Left ventricle myocardium inferior (tissue), 1 donor: ENCODE results near the gene KCNMA1. TPM values are rescaled to one million over a fixed set of nuclear protein-coding genes. Genes with fewer than 3 reads are reported as not detected.

ENCODE experiments used
- DNase-seq: peaks from one replicate; pipeline ENCODE4 v3.0.0-alpha.2; 2020
- H3K27ac ChIP-seq: fragments of 200-600 bp; replicated peaks from 2 replicates; pipeline ENCODE4 v1.8.0; 2021
- H3K27me3 ChIP-seq: fragments of 200-600 bp; 2 replicates; pipeline ENCODE4 v1.8.0; 2021; ENCODE audit warnings: low read depth
- H3K36me3 ChIP-seq: fragments of 200-600 bp; 2 replicates; pipeline ENCODE4 v1.8.0; 2021
- H3K4me1 ChIP-seq: fragments of 200-600 bp; 2 replicates; pipeline ENCODE4 v1.8.0; 2021
- H3K4me3 ChIP-seq: fragments of 200-600 bp; 2 replicates; pipeline ENCODE4 v1.8.0; 2021; ENCODE audit warnings: mild to moderate bottlenecking, moderate library complexity
- H3K9me3 ChIP-seq: fragments of 200-600 bp; replicated peaks from 2 replicates; pipeline ENCODE4 v1.8.0; 2021
- CTCF ChIP-seq: fragments of 200-600 bp; IDR thresholded peaks from 2 replicates; pipeline ENCODE4 v1.8.0; 2021; ENCODE audit warnings: antibody characterized with exemption, mild to moderate bottlenecking, borderline replicate concordance
- intact Hi-C: fragments of 100-400 bp; cut with micrococcal nuclease; formaldehyde crosslinking; loops from one replicate; pipeline ENCODE4 v1.11.0; 2022
- total RNA-seq: library from RNA; stranded (reverse); fragmentation: NEBNext Ultra II Directional; extraction: Animal tissue kit (Norgen Biotek cat#: 25700); gene quantifications from one replicate; pipeline ENCODE4 v1.2.1, GENCODE V29; 2021
- donor health status: DM: no; HTN: yes; CAD: no; lungs with severe emphysema.

Gene KCNMA1
- total RNA-seq, 1 donor from 2014 or later = 1.8 TPM

- DNase-seq = no peak
- H3K27ac ChIP-seq = no peak overlapping the region
- intact Hi-C loops = no loop called here
- H3K27me3 ChIP-seq = peaks cover 23% of the 10 kb centered on the region
- TF ChIP-seq CTCF = no peak
- no peak overlapping the region for H3K4me3 ChIP-seq
- H3K36me3 ChIP-seq = no peaks in the 10 kb centered on the region
- H3K9me3 ChIP-seq = no peaks in the 10 kb centered on the region
- H3K4me1 ChIP-seq = no peaks in the 10 kb centered on the region
These were observed 401.6 kb downstream of the KCNMA1 start for GRCh38 chr10:77236029-77236428.

- no peak overlapping the region for H3K27ac ChIP-seq
- peaks cover 22% of the 10 kb centered on the region for H3K27me3 ChIP-seq
- DNase-seq = no peak
- intact Hi-C loops = no loop called here
- H3K9me3 ChIP-seq = no peaks in the 10 kb centered on the region
- no peaks in the 10 kb centered on the region for H3K4me1 ChIP-seq
- H3K36me3 ChIP-seq = no peaks in the 10 kb centered on the region
- H3K4me3 ChIP-seq = no peak overlapping the region
- TF ChIP-seq CTCF = no peak
These were observed 403.0 kb downstream of the KCNMA1 start for GRCh38 chr10:77234599-77234998.

GRCh38 chr10:77233466-77233865 lies 404.1 kb downstream of the KCNMA1 start:
- H3K27me3 ChIP-seq = peaks cover 33% of the 10 kb centered on the region
- H3K4me1 ChIP-seq = no peaks in the 10 kb centered on the region
- H3K4me3 ChIP-seq = no peak overlapping the region
- intact Hi-C loops = no loop called here
- TF ChIP-seq CTCF = no peak
- no peak for DNase-seq
- H3K27ac ChIP-seq = no peak overlapping the region
- H3K36me3 ChIP-seq = no peaks in the 10 kb centered on the region
- no peaks in the 10 kb centered on the region for H3K9me3 ChIP-seq

- Histone ChIP-seq H3K9me3 (no peaks in the 10 kb centered on the region), H3K4me1 (no peaks in the 10 kb centered on the region), H3K27me3 (peaks cover 45% of the 10 kb centered on the region), H3K27ac (no peak overlapping the region), H3K4me3 (no peak overlapping the region), H3K36me3 (no peaks in the 10 kb centered on the region)
- no peak for TF ChIP-seq CTCF
- intact Hi-C loops = no loop called here
- no peak for DNase-seq
These were observed 405.6 kb downstream of the KCNMA1 start for GRCh38 chr10:77231884-77232610.

GRCh38 chr10:77231375-77231774 lies 406.2 kb downstream of the KCNMA1 start:
- intact Hi-C loops = no loop called here
- DNase-seq = no peak
- no peak for TF ChIP-seq CTCF
- no peak overlapping the region for H3K4me3 ChIP-seq
- H3K4me1 ChIP-seq = no peaks in the 10 kb centered on the region
- H3K36me3 ChIP-seq = no peaks in the 10 kb centered on the region
- H3K27ac ChIP-seq = no peak overlapping the region
- H3K27me3 ChIP-seq = peaks cover 51% of the 10 kb centered on the region
- H3K9me3 ChIP-seq = no peaks in the 10 kb centered on the region
